Choroid plexus epithelial cell (primary cell): ENCODE measurements around the gene ANGPTL7.

Experiments
- DNase-seq: peaks from one replicate; pipeline ENCODE4 v3.0.0-alpha.2; 2010; ENCODE audit warnings: low read depth
- H3K4me3 ChIP-seq: 2 replicates; pipeline ENCODE4 v1.5.1; 2011; ENCODE audit warnings: low read depth, mild to moderate bottlenecking, control low read depth, low read length, moderate library complexity
- TF ChIP-seq, protein P1 (sequence below): conservative IDR thresholded peaks from 2 replicates; pipeline ENCODE4 v1.5.1; 2011; ENCODE audit warnings: low read depth, mild to moderate bottlenecking, control low read depth, inconsistent platforms, low read length, moderate library complexity

The ANGPTL7 gene

DNA sequence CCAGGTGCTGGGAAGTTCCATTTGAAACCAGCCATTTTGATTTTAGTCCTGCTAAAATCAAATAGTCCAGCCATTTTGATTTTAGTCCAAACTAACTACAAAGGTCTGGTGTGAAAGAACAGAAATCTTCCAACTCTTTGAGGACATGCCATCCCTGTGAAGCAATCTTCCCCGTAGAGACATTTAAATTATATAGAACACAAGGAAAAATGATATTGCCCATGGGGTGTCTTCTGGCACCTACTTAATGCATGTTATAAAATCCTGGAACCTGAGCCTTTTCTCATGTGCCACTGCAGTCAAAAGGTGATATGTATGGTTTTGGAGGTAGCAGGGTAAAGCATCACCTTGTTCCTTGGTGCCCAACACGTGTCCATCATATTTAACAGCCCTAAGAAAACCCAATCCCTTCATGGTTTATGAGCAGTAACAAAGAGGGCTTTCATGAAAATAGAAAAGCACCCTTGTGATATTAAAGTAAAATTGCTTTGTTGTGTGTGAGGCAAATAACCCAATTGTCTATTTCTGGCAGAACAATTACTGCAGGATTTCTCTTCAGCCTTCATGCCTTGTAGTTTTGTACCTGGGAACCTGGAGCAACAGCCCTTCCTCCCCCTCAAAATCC is 26.3 kb downstream of the ANGPTL7 start:
- DNase-seq: no peak
- H3K4me3 ChIP-seq: no peak overlapping the region
- TF ChIP-seq, protein P1, sequence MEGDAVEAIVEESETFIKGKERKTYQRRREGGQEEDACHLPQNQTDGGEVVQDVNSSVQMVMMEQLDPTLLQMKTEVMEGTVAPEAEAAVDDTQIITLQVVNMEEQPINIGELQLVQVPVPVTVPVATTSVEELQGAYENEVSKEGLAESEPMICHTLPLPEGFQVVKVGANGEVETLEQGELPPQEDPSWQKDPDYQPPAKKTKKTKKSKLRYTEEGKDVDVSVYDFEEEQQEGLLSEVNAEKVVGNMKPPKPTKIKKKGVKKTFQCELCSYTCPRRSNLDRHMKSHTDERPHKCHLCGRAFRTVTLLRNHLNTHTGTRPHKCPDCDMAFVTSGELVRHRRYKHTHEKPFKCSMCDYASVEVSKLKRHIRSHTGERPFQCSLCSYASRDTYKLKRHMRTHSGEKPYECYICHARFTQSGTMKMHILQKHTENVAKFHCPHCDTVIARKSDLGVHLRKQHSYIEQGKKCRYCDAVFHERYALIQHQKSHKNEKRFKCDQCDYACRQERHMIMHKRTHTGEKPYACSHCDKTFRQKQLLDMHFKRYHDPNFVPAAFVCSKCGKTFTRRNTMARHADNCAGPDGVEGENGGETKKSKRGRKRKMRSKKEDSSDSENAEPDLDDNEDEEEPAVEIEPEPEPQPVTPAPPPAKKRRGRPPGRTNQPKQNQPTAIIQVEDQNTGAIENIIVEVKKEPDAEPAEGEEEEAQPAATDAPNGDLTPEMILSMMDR: no peak

DNA sequence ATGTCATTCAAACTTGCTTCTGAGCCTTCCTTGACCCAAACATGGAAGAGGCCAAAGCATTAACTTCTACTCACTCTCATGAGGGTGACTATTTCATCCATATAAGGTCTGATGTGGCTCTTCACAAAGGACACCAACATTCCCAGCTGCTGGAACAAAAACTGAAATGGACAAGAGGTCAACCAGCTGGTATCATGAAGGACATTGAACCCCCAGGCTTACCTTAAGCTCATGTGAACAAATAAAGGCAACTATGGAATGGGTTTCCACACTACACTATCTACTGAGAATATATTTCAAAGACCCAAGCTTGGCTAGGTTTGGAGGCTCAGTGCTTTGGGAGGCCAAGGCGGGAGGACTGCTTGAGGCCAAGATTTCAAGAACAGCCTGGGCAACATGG is 26.9 kb downstream of the ANGPTL7 start:
- no peak for DNase-seq
- TF ChIP-seq, protein P1: no peak
- H3K4me3 ChIP-seq: no peak overlapping the region

DNA sequence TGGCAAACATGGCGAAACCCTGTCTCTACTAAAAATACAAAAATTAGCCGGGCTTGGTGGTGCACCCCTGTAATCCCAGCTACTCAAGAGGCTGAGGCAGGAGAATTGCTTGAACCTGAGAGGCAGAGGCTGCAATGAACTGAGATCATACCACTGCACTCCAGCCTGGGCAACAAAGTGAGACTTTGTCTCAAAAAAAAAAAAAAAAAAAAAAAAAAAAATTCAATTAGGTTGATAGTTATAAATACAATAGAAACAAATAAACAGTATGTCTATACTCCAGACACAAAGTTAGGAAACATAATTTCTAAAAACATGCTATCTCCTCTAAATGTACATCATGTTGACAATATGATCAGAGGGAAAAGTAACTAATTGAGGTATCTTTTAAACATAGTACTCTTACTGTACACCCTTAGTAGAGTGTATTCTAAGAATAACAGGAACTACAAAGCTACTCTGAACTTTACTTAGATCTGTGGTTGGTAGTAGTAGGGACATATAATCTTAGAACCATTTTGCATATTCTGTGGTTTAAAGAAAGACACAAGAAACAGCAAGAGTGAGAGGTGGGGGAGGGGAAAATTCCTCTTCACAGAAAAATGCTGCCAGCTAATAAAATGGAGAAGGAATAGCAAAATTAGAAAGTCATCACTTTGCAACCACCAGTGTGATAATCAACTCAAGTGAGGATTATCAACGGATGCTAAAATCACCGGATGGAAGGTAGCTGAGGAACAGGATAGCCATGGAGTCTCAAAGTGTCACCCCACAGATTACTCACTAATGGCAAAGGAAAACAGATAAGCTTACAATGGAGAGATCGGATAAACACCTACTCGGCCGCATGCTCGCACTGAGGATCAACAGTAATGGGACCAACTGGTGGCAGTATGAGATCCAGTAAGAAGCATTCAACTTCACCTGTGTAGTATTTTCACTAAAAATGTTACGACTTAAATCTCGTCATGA is 38.2 kb downstream of the ANGPTL7 start:
- no peak overlapping the region for H3K4me3 ChIP-seq
- TF ChIP-seq, protein P1: no peak
- peak; percentile 28 for DNase-seq

DNA sequence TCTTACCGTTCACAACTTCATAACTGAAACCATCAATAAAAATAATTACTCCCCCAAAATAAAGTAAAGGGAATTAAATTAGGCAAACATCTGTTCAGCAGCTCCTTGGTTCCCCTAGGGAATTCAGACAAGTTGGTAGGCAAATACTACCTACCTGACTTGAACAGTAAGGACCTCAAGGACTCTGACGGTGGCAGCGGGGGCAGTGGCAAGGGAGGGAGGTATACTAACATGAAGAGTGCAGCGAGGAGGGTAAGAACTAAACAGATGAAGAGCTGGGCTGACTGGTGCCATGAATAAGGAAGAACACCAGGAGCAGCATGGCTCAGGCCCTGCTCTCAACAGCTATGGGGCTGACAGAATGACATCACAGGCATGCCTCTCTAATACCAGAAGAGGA is 40.0 kb downstream of the ANGPTL7 start:
- no peak for DNase-seq
- TF ChIP-seq, protein P1: no peak
- H3K4me3 ChIP-seq: no peak overlapping the region

DNA sequence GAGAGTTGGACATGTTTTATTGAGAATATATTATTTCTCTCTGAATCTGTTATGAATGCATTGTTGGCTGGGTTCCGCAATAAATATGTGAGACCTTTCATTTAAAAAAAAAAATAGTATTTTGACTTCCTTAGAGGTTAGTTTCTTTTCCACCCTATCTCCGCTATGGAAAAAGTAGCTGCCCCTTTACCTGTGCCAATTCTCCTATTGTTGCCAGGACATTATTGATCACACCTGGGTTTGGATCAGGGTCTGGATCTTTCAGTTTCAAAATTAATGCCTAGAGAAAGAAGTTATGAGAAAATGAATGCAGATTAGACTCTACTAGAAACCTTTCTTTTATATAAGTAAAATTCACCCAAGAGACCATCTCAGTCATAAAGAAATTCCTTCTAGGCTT is 44.1 kb downstream of the ANGPTL7 start:
- TF ChIP-seq, protein P1: no peak
- DNase-seq: no peak
- H3K4me3 ChIP-seq: no peak overlapping the region

DNA sequence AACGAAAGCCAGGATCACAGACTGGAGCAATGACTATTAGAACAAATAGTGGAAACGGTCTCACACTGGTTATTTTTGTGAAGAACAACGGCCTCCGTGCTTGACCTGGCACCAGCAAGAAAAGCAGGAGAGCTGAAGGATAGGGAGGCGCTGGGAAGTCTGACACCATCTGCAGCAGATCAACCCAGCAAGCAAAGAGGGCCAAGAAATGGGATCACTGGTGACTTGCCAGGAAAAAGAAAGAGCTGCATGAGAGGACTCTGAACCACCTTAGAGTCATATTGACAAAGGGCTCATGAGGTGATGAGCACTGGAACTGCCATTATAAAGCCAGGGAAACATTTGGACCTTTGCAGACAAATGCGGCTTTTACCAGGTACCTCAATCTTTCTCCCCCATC is 48.2 kb downstream of the ANGPTL7 start:
- no peak overlapping the region for H3K4me3 ChIP-seq
- no peak for DNase-seq
- TF ChIP-seq, protein P1: no peak
